Endometrial microvascular endothelial cells (primary cell): Measurements from ENCODE around the gene EDIL3. TPM values are rescaled to one million over a fixed set of nuclear protein-coding genes. Genes with fewer than 3 reads are reported as not detected.
"Not testable (repeated sequence)": the region's sequence is repeated elsewhere in the genome, so short reads cannot be mapped to it uniquely, and the experiment has no call there.

Experiments
- in situ Hi-C: cut with HindIII; loops from 2 replicates; pipeline ENCODE4 v1.10.0; 2017; ENCODE audit warnings: low sequenced_read_pairs, low pct_unique_long_range_greater_than_20kb; ENCODE audit errors: inconsistent ontology term
- total RNA-seq: library from RNA; depleted of rRNA; stranded (reverse); fragments of >200 nt; gene quantifications from one replicate; pipeline ENCODE4 v1.2.3, GENCODE V29; 2015; ENCODE audit errors: inconsistent ontology term

The EDIL3 gene
- total RNA-seq, 1 donor from 2014 or later: 20.7 TPM

DNA sequence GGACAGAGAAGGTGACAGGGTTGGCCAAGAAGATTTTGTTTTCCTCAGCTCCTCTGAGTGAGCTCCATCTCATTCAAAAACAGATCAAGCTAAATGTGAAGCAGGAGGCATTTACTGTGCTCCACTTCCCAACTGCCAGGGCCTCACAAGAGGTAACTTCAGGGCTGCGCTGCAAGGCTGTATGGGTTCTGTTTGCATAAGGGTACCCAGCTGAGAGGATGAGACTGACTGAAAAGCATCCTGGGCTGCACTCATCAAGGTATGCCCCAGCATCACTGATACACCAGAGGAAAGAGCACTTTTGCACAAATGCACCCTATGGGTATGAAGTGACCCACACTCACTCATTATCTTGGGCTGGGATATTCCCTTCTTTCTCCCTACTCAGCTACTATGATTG lies 347.8 kb downstream of the EDIL3 start:
- in situ Hi-C loops: no loop called here

DNA sequence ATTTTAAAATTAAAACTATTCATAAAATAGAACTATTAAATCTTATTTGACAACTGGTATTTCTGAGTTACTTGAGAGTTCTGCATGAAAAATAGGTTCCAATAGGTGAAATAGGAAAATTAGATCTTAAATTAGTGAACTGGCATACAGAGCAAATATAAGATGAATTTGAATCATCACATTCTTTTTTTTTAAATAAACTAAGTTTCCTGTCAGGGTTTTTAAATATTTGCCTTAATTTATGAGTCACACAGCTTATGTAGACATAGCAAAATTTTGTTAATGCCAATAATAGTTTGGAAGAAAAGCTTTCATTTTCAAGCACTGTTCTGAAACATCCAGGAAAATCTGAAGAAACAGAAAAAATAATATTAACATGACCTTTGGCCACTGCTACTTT lies 352.4 kb downstream of the EDIL3 start:
- in situ Hi-C loops: no loop called here

DNA sequence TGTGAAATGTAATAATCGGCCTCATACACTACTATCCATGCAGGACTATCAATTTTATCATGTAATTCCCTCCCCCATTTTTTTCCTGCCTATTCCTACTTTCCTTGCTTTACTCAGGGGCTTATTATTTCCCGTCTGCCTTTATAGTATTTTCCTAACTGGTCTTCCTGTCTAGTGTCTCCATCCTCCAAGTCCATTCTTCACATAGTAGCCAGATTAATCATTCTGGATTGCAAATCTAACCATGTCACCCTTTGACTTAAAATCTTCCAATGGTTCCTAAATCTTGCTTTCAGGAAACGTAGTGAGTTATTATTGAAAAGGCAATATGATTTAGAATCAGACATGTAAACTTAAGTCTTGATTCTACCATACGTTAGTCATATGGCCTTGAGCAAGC lies 356.6 kb downstream of the EDIL3 start:
- in situ Hi-C loops: no loop called here

DNA sequence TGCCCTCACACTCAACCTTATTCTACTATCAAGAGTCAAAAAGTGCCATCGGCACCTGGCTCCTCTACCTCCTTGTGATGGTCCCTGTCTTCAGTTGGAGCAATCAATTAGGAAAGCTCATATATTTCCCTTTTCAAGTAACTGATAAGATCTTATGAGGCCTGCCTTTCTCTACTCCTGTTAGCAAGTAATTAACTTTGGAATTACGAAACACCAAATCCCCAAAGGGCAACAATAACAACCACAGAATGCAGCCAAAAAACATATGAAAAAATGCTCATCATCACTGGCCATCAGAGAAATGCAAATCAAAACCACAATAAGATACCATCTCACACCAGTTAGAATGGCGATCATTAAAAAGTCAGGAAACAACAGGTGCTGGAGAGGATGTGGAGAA lies 366.2 kb downstream of the EDIL3 start:
- in situ Hi-C loops: not testable (repeated sequence)

DNA sequence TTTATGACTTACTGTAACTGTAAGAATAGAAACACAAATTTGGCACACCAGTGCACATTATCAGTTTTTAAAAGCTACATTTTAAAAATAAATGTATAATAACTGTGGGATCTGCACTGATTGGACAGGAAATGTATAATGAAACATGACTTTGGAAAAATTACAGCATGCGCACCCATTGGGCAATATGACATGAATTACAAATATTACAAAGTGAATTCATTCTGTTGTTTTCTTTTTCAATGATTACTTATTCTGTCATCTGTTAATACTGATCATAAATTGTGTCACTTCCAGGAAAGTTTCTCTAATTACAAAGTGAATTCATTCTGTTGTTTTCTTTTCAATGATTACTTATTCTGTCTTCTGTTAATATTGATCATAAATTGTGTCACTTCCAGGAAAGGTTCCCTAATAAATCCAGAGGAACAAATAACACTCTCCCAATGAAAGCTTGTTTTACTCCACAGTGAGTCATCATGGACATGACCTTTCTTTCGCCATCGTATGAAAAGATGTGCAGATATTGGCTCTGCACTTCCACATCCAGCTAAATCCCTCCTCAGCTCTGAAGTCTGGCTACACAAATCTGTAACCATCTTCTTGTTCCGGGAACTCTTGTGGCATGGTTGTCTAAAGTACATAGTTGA lies 367.0 kb downstream of the EDIL3 start:
- in situ Hi-C loops: no loop called here

DNA sequence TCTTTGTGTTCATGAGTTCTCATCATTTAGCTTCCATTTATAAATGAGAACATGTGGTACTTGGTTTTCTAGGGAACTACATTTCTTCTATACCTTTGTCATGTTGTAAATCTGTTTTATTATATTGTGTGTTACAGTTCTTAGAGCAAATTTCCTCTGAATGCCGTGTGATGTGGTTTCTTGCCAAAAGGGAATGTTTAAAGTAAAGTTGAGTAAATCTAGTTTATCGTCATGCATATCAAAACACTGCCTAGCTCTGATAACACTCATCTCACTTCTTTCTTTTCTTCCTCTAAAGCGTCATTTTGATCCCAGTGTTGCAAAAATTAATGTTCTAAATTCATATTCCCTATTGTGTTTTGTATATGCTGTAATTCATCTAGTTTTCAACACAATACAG lies 368.6 kb downstream of the EDIL3 start:
- in situ Hi-C loops: no loop called here

DNA sequence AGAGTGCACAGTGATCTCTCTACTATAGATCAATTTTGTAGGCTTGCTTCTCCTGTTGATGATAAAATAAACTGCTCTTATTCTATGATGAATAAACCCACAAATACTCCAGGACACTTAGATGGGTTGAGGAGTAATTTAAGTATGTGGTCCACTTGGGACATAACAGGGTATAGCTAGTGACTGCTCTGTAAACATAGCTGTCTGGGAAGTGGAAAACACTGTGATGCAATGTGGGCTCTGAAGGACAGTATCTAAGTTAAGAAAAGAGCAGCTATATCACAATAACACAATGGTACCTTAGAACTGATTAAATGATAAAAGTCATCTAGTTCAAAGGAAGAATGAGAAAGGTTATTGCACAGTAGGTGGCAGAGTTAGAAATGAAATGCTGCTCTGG lies 369.7 kb downstream of the EDIL3 start:
- in situ Hi-C loops: no loop called here

DNA sequence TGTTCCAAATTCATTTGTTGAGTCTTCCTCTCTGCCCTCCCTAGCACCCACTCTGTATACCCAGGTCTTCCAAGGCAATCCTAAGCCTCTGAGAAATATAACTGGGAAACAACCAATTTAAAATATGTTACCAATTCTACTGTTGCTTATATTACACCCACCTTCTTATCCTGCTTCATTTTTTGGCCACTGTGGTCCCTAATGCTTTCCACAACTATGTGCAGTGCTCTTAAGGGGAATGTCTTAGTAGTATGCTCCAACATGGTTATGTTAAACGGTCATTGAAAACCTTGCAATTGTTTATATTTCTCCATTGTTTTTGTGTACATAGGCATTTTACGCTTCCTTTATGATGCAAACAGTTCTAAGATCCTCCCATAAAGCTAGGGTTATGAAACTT lies 390.9 kb downstream of the EDIL3 start:
- in situ Hi-C loops: no loop called here

DNA sequence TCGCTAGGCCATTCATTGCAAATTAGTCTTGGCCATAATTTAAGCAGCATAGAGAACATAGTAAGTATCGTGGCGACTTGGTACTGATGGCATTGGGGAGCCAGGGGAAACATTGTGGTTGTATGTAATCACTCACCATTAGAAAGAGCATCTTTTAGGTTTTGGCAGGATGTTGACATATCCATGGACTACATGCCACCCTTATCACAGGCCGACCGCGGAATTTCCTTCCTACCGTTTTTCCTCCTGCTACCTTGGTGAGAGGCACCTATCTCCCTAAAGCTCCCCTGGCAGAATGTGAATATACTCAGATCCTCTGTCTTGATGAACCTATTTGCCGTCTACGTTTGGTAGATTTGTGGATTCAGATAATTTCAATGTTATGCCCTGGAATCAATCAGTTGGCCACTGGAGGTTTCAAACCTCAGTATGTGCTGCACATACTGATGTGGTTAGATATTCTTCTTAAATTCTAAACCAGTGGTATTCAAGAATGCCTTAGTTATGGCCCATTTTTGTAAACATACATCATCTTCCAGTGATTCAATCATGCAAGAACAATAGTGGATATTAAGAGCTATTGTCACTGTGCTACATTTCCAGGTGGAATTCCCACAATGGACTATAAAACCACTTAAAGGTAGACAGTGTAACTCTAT lies 393.0 kb downstream of the EDIL3 start:
- in situ Hi-C loops: no loop called here

DNA sequence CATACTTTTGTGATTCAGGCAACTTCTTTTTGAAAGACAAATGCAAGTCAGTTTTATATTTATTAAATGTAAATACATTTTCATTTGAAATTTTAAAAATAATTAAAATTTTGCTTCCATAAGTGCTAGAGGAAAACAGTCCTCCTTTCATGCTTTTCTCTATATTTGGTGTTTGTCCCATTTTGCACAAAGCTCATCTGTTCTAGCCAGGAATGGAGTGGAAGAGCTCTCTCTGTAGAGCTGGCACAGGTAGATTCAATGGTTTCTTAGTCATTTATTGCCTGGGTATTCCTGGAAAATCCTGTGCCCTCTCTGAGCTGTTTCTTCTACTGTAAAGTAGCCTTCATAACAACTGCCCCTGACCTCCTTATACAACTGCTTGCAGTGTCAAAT lies 396.4 kb downstream of the EDIL3 start:
- in situ Hi-C loops: no loop called here

DNA sequence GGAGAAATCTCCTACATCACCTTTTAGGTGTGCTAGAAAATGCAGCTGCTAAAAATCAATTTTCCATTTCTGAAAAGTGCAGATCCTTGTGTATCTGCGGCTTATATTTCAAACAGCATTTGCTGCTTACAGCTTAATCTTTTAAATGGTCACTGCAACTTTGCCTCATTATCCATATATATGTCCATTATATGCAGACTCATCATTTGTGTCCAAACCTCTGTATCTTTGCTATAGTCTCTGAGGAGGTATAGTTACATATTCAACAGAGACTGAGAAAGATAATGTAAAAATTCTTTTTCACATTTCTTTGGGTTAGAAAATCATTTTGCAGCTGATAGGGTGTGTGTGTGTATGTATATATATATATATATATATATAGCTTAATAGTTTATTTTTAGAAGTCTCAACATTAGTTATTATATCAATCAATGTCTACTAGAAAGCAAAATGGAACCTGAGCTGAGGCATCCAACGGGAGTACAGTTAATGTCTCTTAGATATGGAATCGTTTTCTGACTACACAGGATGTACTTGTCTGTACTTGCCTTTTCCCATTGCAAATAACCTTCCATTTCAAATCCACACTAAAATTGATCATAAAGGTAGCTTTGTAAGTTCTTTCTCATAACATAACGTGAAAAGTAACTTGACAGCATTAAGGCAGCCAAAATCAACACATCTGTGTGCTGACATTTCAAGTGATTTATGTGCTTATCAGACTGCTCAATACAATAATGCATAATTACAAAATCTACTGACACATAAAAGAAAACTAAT lies 397.0 kb downstream of the EDIL3 start:
- in situ Hi-C loops: no loop called here

DNA sequence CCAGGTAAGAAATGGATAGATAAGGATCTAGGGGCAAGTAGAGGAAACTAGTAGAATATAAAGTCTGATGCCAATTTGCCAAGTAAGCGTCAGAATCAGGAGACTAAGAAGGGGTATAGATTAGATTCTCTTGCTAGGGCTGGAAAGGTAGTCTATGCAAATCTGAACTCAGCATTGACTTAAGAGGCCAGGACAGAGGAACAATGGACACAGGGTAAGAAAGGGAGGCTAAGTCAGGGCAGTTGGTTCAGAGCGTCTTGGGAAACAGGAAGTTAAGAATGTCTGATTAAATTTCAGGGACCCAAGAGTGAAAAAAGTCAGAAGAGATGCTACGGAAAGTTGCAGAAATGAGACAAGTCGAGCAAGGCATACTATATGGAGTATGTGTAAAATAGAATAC lies 400.8 kb downstream of the EDIL3 start:
- in situ Hi-C loops: no loop called here

DNA sequence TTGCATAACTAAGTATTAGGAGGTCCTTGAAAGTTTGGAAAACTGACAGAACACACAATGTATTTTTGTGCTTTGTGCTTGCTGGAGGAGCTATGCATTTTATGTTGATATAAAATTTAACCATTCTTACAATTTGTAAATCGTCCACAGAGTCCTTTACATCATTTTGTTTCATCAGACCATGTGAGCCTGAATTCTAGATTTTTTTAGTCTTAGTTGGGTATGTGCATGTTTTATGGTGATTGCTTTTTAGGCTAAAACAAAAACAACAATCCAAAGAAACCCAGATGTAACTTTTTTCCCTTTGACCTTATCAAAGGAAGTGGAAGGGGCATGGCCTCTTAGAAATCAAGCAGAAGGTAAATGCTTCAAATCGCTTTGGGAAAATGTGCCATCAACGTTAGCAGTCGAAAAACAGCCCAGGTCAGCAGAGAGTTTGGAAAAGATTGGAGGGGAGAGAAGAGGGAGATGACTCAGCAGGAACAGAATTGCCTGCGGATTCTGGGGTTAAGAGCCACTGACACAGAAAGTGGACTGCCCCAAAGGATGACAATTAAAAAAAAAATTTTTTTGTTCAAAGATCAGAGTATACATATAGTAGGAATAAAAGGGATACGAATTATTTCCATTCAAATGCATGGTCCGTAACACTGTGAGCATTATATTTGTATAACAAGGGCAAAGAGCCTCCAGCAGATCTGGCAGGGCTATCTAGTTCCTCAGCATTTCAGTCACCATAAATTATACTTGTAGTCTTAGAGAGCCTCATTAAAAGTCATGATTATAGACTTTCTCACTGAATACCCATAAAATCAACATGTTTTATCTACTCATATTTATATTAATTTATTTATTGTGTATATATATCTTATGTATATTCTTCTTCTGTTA lies 410.5 kb downstream of the EDIL3 start:
- in situ Hi-C loops: no loop called here

DNA sequence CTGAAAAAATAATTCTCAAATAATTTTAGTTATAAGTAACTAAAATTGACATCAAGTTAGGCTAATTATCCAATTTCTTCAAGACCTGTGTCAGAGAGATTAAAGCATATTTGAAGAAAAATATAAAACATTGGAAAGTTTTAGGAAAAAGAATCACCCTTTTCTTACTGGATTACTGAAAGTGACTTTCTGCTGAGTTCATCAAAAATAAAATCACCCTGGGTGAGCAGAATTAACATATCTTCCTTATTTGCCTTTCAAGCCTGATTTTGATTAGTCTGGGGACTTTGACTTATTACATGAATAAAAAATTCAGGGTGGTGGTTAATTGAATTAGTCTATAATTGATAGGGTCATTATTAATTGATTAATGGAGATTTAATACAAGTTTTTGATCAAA lies 411.8 kb downstream of the EDIL3 start:
- in situ Hi-C loops: no loop called here

DNA sequence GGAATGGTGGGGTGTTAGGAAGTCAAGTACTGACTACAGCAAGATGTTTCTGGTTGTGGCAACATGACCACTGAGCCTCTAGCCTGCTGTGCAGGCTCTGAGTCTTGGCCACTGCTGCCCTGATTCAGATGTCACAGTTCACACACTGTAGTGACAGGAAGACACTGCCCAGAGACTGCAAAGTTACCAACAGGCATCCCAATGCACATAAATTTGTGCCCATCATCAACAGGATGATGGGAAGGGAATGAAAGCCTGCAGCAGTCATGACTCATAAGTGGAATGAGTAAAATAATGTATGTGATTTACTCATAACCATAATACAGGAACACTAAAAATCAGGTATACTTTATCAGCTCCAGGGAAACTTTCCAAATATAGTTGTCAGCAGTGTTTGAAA lies 412.4 kb downstream of the EDIL3 start:
- in situ Hi-C loops: no loop called here

DNA sequence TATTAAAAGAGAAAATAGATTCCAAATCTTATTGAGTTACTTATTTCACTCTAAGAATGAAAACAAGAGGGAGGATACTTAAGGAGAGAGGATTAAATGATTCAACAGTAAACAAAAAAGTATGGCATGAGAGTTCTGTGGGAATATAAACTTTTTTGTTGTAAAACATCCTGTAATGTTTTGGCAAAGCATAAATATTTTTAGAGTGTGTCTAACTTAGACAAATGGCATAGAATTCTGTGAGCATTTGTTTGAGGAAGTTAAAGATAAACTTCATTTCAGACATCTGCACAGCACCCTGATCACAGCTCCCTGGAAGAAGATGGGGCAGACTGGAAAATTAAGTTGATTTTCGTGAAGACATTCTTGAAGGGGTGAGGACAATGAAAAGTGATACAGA lies 417.3 kb downstream of the EDIL3 start:
- in situ Hi-C loops: no loop called here

DNA sequence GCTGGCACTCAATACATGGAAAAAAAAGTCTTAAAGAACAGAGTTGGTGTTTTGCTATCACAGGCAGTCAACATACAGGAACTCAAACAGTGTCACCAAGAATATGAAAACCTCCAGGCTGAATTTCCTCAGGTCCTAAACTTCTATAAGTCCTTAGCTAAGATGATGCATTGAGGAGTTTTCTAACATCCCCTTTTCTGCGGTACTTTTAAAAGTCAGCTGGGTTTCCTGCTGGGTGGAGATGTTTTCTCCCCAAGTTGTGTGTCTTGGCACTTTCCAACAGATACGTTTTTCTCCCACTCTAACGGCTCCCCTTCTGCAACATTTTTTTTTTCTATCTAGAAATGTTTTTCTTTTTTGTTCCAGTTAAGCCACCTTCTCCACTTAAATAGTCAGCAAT lies 419.2 kb downstream of the EDIL3 start:
- in situ Hi-C loops: no loop called here

DNA sequence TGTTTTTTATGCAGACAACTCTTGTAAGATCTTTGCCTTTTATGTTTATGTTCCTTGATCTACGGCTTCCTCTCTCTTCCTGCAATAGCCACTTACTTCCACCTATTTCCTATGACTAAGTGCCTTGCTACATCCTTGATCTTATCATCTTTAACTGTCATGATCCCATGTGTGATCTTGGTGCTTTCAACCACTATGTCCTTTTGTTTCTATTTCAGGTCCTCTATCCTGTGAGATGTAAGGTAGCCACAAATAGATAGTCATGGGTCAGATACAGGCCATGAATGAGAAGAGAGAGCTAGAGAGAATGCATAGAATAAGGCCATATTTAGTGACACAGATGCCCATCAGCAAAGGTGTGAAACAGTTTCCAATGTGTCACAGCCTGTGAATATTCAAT lies 420.4 kb downstream of the EDIL3 start:
- in situ Hi-C loops: no loop called here

DNA sequence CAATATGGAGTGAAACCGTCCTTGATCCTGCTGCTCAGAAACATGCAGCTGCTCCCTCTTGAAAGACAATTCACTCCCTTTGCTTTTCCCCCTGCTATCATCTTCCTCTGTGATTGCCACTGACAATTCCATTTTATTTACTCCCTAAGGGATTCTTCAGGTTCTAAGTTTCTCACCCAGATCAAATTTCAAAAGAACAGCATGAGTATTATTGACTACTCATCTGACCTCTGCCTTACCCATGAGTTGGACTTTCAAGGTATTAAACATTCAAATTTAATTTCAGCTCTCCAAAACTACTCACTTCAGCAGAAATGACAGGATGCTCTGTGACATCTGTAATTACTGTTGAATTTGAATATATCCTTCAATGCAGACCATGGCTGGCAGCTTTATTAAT lies 427.5 kb downstream of the EDIL3 start:
- in situ Hi-C loops: no loop called here
